ENCODE data around the gene LSAMP. TPM values are rescaled to one million over a fixed set of nuclear protein-coding genes. Genes with fewer than 3 reads are reported as not detected.

Gene LSAMP
- total RNA-seq, 1 donor from 2014 or later, result 24.6 TPM

DNA sequence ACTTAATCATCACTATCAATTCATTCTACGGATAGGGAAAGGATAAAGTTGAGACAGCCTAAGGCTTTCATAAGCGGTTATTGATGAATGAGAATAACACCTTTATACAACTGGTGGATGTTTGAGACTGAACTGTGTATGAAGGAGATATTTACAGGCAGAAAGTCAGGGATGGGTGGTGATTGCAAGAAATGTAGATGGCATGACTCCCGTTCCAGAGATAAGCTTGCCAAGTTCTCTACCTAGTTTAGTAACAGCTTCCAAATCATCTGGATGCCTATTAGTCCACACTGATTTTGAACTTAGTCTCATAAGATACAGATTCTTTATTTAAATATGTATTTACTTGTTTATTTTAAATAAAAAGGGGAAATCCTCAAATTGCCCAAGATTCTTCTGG lies 463.2 kb downstream of the LSAMP start:
- no peaks in the 10 kb centered on the region for H3K4me1 ChIP-seq
- no peak for DNase-seq
- no peak overlapping the region for H3K27ac ChIP-seq
- intact Hi-C loops (cut with DNase I), result no loop called here
- H3K27me3 ChIP-seq, result no peaks in the 10 kb centered on the region
- ATAC-seq, result no peak
- TF ChIP-seq, protein P1, sequence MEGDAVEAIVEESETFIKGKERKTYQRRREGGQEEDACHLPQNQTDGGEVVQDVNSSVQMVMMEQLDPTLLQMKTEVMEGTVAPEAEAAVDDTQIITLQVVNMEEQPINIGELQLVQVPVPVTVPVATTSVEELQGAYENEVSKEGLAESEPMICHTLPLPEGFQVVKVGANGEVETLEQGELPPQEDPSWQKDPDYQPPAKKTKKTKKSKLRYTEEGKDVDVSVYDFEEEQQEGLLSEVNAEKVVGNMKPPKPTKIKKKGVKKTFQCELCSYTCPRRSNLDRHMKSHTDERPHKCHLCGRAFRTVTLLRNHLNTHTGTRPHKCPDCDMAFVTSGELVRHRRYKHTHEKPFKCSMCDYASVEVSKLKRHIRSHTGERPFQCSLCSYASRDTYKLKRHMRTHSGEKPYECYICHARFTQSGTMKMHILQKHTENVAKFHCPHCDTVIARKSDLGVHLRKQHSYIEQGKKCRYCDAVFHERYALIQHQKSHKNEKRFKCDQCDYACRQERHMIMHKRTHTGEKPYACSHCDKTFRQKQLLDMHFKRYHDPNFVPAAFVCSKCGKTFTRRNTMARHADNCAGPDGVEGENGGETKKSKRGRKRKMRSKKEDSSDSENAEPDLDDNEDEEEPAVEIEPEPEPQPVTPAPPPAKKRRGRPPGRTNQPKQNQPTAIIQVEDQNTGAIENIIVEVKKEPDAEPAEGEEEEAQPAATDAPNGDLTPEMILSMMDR (IDR thresholded peaks at IDR 0.05), result no peak
- no peaks in the 10 kb centered on the region for H3K36me3 ChIP-seq
- no peaks in the 10 kb centered on the region for H3K9me3 ChIP-seq
- no peak overlapping the region for H3K4me3 ChIP-seq

DNA sequence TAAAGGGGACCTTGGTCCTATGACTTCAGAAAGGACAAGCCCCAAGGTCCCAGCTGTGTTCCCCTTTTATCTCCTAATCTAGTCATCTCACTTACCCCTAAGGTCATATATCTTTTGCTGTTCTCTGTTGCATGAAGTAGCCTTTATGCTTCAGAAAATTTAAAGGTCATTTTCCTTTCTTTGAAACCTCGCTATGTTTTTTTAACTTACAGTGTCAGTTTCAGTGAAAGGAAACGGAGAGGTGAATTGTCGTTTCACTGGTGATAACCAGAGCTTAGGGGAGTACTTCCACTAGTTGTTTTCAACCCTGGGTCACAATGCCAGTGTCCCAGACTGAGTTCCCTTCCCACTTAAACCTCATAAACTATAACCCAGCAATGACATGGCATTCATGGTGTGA lies 464.6 kb downstream of the LSAMP start:
- intact Hi-C loops (cut with DNase I), result no loop called here
- Histone ChIP-seq H3K27ac (no peak overlapping the region), H3K4me1 (peaks cover 3% of the 10 kb centered on the region), H3K9me3 (no peaks in the 10 kb centered on the region), H3K27me3 (no peaks in the 10 kb centered on the region), H3K36me3 (no peaks in the 10 kb centered on the region), H3K4me3 (no peak overlapping the region)
- no peak for ATAC-seq
- TF ChIP-seq, protein P1 (IDR thresholded peaks at IDR 0.05), result no peak
- DNase-seq, result no peak

DNA sequence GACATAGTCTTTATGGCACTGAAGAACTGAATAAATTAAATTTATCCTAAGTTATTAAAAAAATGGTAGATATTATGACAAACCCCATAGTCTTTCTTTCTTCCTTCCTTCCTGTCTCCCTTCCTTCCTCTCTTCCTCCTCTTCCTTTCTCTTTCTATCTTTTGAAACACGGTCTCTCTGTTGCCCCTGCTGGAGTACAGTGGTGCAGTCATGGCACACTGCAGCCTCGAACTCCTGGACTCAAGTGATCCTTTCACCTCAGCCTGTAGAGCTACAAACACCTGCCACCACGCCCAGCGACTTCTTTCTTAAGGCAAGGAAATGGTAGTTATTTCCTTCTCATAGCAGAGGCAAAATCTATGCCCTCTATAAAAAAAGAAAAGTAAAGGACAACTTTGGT lies 467.4 kb downstream of the LSAMP start:
- Histone ChIP-seq H3K9me3 (no peaks in the 10 kb centered on the region), H3K4me3 (no peak overlapping the region), H3K36me3 (no peaks in the 10 kb centered on the region), H3K27me3 (no peaks in the 10 kb centered on the region), H3K4me1 (peaks cover 4% of the 10 kb centered on the region), H3K27ac (no peak overlapping the region)
- TF ChIP-seq, protein P1 (IDR thresholded peaks at IDR 0.05), result peak; percentile 6
- intact Hi-C loops (cut with DNase I), result no loop called here
- ATAC-seq (no peak), DNase-seq (no peak)

DNA sequence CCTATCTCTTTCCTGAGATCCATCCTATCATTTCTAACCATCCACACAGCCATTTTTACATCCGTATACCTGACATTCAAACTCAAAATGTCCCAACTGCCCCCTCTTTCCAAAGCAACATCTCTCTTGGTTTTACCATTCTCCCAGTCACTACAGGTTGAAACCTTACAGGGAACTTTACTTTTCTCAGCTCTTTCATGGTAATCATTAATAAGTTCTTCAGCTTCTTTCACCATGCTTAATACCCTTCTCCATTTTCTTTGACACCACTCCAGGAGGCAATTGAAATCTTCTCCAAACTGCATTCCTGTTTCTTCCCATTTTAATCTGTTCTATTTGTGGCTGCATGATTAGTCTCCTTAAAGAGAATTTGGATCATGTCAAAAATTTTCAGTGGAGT lies 469.5 kb downstream of the LSAMP start:
- no peak overlapping the region for H3K4me3 ChIP-seq
- H3K36me3 ChIP-seq, result no peaks in the 10 kb centered on the region
- no peak overlapping the region for H3K27ac ChIP-seq
- DNase-seq (no peak), ATAC-seq (no peak)
- no peaks in the 10 kb centered on the region for H3K9me3 ChIP-seq
- H3K27me3 ChIP-seq, result no peaks in the 10 kb centered on the region
- H3K4me1 ChIP-seq, result peaks cover 4% of the 10 kb centered on the region
- intact Hi-C loops (cut with DNase I), result no loop called here
- TF ChIP-seq, protein P1 (IDR thresholded peaks at IDR 0.05), result no peak

DNA sequence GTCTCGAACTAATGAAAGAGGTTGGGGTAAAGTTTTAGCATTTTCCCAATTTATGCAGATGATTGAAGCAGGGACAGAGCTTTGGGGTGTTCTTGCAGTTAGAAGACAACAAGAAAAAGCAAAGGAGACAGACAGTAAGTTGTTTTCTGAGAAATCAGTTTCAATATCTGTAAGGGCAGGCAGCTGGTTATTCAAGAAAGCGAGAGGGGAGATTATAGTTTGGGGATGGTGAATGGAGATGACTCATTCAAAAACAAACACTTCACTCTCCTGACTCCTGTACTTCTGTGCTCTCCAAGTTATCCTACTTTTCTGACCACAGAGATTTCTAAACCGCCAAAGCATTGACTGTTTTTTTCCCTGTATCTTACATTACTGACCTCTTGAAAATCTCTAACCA lies 469.9 kb downstream of the LSAMP start:
- Histone ChIP-seq H3K4me1 (peaks cover 4% of the 10 kb centered on the region), H3K4me3 (no peak overlapping the region), H3K27ac (no peak overlapping the region), H3K9me3 (no peaks in the 10 kb centered on the region), H3K27me3 (no peaks in the 10 kb centered on the region), H3K36me3 (no peaks in the 10 kb centered on the region)
- intact Hi-C loops (cut with DNase I), result no loop called here
- TF ChIP-seq, protein P1 (IDR thresholded peaks at IDR 0.05), result no peak
- DNase-seq (no peak), ATAC-seq (peak; percentile 80)

DNA sequence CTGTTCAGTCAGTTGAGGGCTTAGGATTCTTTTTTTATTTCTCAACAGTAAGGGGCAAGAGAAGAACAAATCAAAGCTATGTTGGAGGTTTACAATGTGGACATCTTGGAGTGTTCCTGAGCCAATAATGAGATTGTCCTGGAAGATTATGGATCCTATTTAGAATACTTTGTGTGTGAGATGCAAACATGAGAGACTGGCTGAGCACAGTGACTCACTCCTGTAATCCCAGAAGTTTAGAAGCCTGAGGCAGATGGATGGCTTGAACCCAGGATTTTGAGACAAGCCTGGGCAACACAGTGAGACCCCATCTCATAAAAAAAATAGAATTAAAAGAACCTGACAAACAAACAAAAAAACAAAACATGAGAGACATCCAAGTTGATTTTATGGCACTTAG lies 470.3 kb downstream of the LSAMP start:
- no peak overlapping the region for H3K27ac ChIP-seq
- ATAC-seq, result no peak
- intact Hi-C loops (cut with DNase I), result no loop called here

More for the DNA sequence above, 470.3 kb downstream of the LSAMP start:
- no peak for DNase-seq
- no peaks in the 10 kb centered on the region for H3K36me3 ChIP-seq
- no peaks in the 10 kb centered on the region for H3K27me3 ChIP-seq
- H3K9me3 ChIP-seq, result no peaks in the 10 kb centered on the region
- H3K4me1 ChIP-seq, result peaks cover 4% of the 10 kb centered on the region
- H3K4me3 ChIP-seq, result no peak overlapping the region
- TF ChIP-seq, protein P1 (IDR thresholded peaks at IDR 0.05), result no peak

Measured in upper lobe of right lung (tissue), 1 donor.